ENCODE data around the gene CFAP157. TPM values are rescaled to one million over a fixed set of nuclear protein-coding genes. Genes with fewer than 3 reads are reported as not detected.

CFAP157 gene
- polyA plus RNA-seq, 1 of the 3 experiments (the other 2 are of a cell fraction) = 0.25 TPM

DNA sequence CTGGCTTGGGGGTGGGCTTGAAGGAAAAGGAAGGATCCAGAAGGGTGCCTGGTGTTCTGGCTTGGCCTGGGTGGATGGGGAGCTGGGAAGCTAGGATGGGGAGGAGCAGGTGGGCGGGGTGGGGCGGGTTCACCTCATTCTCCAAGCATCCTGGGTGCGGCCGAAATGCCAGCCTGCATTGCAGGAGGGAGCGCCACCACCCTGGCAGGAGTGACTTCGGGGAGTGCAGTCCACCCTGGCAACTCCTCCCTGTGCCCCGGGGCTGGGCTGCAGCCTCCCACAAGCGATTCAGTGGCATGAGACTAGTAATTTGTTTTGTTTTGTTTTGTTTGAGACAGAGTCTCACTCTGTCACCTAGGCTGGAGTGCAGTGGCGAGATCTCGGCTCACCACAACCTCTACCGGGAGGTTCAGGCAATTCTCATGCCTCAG, 14.6 kb downstream of the CFAP157 start:
- Histone ChIP-seq H3K9me2 (no peaks in the 10 kb centered on the region), H3K4me3 (ENCODE audit: low read depth in 2 of 2, low read length in 1 of 2) (no peak overlapping the region), H3K9me3 (no peaks in the 10 kb centered on the region), H3K9ac (no peak overlapping the region), H3K27me3 (ENCODE audit: insufficient read depth) (no peaks in the 10 kb centered on the region), H3K36me3 (replicated peaks in 1 of 2; ENCODE audit: control insufficient read depth in 1 of 2, insufficient read depth in 2 of 2, low read length in 1 of 2) (no peaks in the 10 kb centered on the region), H2AFZ (ENCODE audit: low read depth) (no peak overlapping the region), H3K4me2 (no peak overlapping the region), H3K27ac (ENCODE audit: low read depth in 2 of 2, low read length in 1 of 2) (no peak overlapping the region), H3K4me1 (ENCODE audit: control insufficient read depth in 1 of 2, insufficient read depth in 2 of 2, low read depth in 1 of 2, low read length in 1 of 2) (peaks cover 0 to 10% of the 10 kb centered on the region in 2 experiments; a peak in 1 of 4 replicates), H3K79me2 (ENCODE audit: insufficient read depth) (no peaks in the 10 kb centered on the region), H4K20me1 (ENCODE audit: insufficient read depth) (no peaks in the 10 kb centered on the region), H3F3A (replicated peaks; ENCODE audit: insufficient read depth) (peaks cover 3% of the 10 kb centered on the region)
- DNase-seq = no peak
- no peak for TF ChIP-seq NFIC (IDR thresholded peaks at IDR 0.05; ENCODE audit: borderline replicate concordance)
- no peak for TF ChIP-seq TCF12 (IDR thresholded peaks at IDR 0.05)
- TF ChIP-seq NRF1 (IDR thresholded peaks at IDR 0.05; ENCODE audit: low read depth, low read length) = no peak
- TF ChIP-seq SIN3A (IDR thresholded peaks at IDR 0.05; ENCODE audit: borderline replicate concordance, low read depth, low read length) = no peak
- TF ChIP-seq FOXM1 (IDR thresholded peaks at IDR 0.05; ENCODE audit: low read depth) = no peak
- TF ChIP-seq EP300 (IDR thresholded peaks at IDR 0.05; ENCODE audit: borderline replicate concordance in 1 of 2, low read depth in 1 of 2, low read length in 1 of 2) = no peak
- TF ChIP-seq RXRA (IDR thresholded peaks at IDR 0.05; ENCODE audit: borderline replicate concordance, low read depth) = no peak
- no peak for TF ChIP-seq YY1 (IDR thresholded peaks at IDR 0.05; ENCODE audit: low read depth)
- TF ChIP-seq ELF1 (IDR thresholded peaks at IDR 0.05) = no peak
- no peak for TF ChIP-seq GABPA (IDR thresholded peaks at IDR 0.05; ENCODE audit: low read depth)
- ChIA-PET CTCF (interaction anchor here (2.4 kb wide), 1 partner anchor 13 kb away, joined by 17 read pairs; the partner anchor contains the start of gene TOR2A), POLR2A (interaction anchor here (1.0 kb wide), 1 partner anchor 13 kb away, joined by 3 read pairs; no protein-coding TSS in a partner anchor)
- WGBS (ENCODE audit: low lambda C conversion rate) = 88% methylated on average over 3 of the region's 11 CpGs

- 89% methylated on average over 10 of the region's 12 CpGs for WGBS (ENCODE audit: low lambda C conversion rate)
These were observed 15.4 kb downstream of the CFAP157 start for GRCh38 chr9:127722055-127722745.

More at GRCh38 chr9:127722055-127722745, 15.4 kb downstream of the CFAP157 start:
- no peaks in the 10 kb centered on the region for H3K79me2 ChIP-seq (ENCODE audit: insufficient read depth)
- no peaks in the 10 kb centered on the region for H3K36me3 ChIP-seq (replicated peaks in 1 of 2; ENCODE audit: control insufficient read depth in 1 of 2, insufficient read depth in 2 of 2, low read length in 1 of 2)
- no peaks in the 10 kb centered on the region for H3K27me3 ChIP-seq (ENCODE audit: insufficient read depth)
- TF ChIP-seq NFIC (IDR thresholded peaks at IDR 0.05; ENCODE audit: borderline replicate concordance) (no peak), RXRA (IDR thresholded peaks at IDR 0.05; ENCODE audit: borderline replicate concordance, low read depth) (no peak), GATA2 (CRISPR knock-in tag; IDR thresholded peaks at IDR 0.05) (no peak), MAX (IDR thresholded peaks at IDR 0.05; ENCODE audit: low read depth) (no peak), TAF1 (IDR thresholded peaks at IDR 0.05; ENCODE audit: borderline replicate concordance, low read depth, low read length) (no peak), TEAD4 (IDR thresholded peaks at IDR 0.05; ENCODE audit: borderline replicate concordance, insufficient read depth) (no peak), CTCF (IDR thresholded peaks at IDR 0.05) (no peak), TCF12 (IDR thresholded peaks at IDR 0.05) (no peak), FOSL2 (IDR thresholded peaks at IDR 0.05; ENCODE audit: borderline replicate concordance, low read depth) (no peak), RFX5 (IDR thresholded peaks at IDR 0.05; ENCODE audit: low read length) (no peak), ZBTB33 (IDR thresholded peaks at IDR 0.05; ENCODE audit: borderline replicate concordance, low read depth) (no peak), YY1 (IDR thresholded peaks at IDR 0.05; ENCODE audit: low read depth) (no peak)
- no peaks in the 10 kb centered on the region for H4K20me1 ChIP-seq (ENCODE audit: insufficient read depth)
- no peaks in the 10 kb centered on the region for H3K9me3 ChIP-seq
- H3K4me2 ChIP-seq = no peak overlapping the region
- H3K27ac ChIP-seq (ENCODE audit: low read depth in 2 of 2, low read length in 1 of 2) = no peak overlapping the region
- POLR2A ChIA-PET = interaction anchor here (1.0 kb wide), 1 partner anchor 12 kb away, joined by 3 read pairs; no protein-coding TSS in a partner anchor
- peaks cover 3% of the 10 kb centered on the region for H3F3A ChIP-seq (replicated peaks; ENCODE audit: insufficient read depth)
- H3K9me2 ChIP-seq = no peaks in the 10 kb centered on the region
- DNase-seq = no peak
- H2AFZ ChIP-seq (ENCODE audit: low read depth) = no peak overlapping the region
- H3K4me1 ChIP-seq (ENCODE audit: control insufficient read depth in 1 of 2, insufficient read depth in 2 of 2, low read depth in 1 of 2, low read length in 1 of 2) = peaks cover 0 to 8% of the 10 kb centered on the region in 2 experiments; a peak in 1 of 4 replicates
- no peak overlapping the region for H3K9ac ChIP-seq
- no peak overlapping the region for H3K4me3 ChIP-seq (ENCODE audit: low read depth in 2 of 2, low read length in 1 of 2)
- CTCF ChIA-PET = interaction anchor here (2.4 kb wide), 1 partner anchor 12 kb away, joined by 17 read pairs; the partner anchor contains the start of gene TOR2A
